Measurements from ENCODE around the gene NTMT2. TPM values are rescaled to one million over a fixed set of nuclear protein-coding genes. Genes with fewer than 3 reads are reported as not detected.

NTMT2 gene
- total and polyA plus RNA-seq, 2 donors: not detected

DNA sequence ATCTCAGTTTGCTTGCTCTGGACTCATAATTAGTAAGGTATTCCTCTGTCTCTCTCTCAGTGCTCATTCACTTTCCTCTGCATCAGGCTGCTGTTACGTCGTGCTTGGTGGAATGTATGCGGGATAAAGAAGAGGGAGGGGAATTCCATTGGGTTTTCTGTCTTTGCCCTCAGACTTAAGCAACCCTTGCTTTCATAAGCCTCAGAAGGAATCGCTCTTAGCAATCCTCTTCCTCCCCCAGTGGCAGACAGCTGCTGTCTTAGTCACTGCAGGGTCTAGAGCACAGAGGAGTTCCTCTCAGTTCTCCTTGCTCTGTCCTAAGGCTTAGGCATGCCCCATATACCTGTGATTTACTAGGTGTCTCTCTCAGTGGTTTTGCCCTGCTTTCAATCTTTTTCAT, 19.1 kb upstream of the NTMT2 start:
- H3K4me1 ChIP-seq (ENCODE audit: control insufficient read depth in 2 of 2, insufficient read depth in 2 of 2, low read length in 2 of 2): no peaks in the 10 kb centered on the region
- no peak overlapping the region for H3K4me3 ChIP-seq (ENCODE audit: low read length in 2 of 2)
- no peaks in the 10 kb centered on the region for H3K27me3 ChIP-seq (ENCODE audit: control insufficient read depth in 2 of 2, insufficient read depth in 1 of 2, low read length in 1 of 2)
- H3K36me3 ChIP-seq (ENCODE audit: control insufficient read depth in 2 of 2, insufficient read depth in 2 of 2, low read length in 1 of 2): no peaks in the 10 kb centered on the region
- no peak overlapping the region for H3K27ac ChIP-seq (ENCODE audit: low read depth in 1 of 2, low read length in 1 of 2)
- DNase-seq (ENCODE audit: low read depth in 6 of 9, low spot score in 9 of 9): no peak
- no peaks in the 10 kb centered on the region for H3K9me3 ChIP-seq (ENCODE audit: control insufficient read depth in 2 of 2, insufficient read depth in 1 of 2, low read length in 1 of 2)
- WGBS: 68% methylated on average over 4 of the region's 4 CpGs

DNA sequence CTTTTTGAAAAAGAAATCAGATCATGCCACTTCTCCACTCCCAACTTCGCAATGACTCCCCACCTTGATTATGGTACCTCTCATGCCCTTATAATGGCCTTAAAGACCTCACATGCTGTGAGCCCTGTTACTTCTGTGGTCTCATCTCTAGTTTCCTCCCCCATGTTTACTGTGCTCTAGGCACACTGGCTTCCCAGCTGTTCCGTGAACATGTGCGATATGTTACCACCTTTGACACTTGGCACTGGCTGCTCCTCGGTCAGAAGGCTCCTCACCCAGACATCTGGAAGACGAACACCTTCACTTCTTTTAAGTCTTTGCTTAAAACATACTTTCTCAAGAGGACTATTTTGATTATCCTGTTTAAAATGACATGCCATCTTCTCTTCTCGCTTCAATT, 14.3 kb upstream of the NTMT2 start:
- Histone ChIP-seq H3K4me3 (ENCODE audit: low read length in 2 of 2) (no peak overlapping the region), H3K9me3 (ENCODE audit: control insufficient read depth in 2 of 2, insufficient read depth in 1 of 2, low read length in 1 of 2) (no peaks in the 10 kb centered on the region), H3K4me1 (ENCODE audit: control insufficient read depth in 2 of 2, insufficient read depth in 2 of 2, low read length in 2 of 2) (no peaks in the 10 kb centered on the region), H3K27ac (ENCODE audit: low read depth in 1 of 2, low read length in 1 of 2) (no peak overlapping the region), H3K27me3 (ENCODE audit: control insufficient read depth in 2 of 2, insufficient read depth in 1 of 2, low read length in 1 of 2) (no peaks in the 10 kb centered on the region), H3K36me3 (ENCODE audit: control insufficient read depth in 2 of 2, insufficient read depth in 2 of 2, low read length in 1 of 2) (no peaks in the 10 kb centered on the region)
- no peak for DNase-seq (ENCODE audit: low read depth in 6 of 9, low spot score in 9 of 9)
- 96% methylated on average over 6 of the region's 6 CpGs for WGBS

DNA sequence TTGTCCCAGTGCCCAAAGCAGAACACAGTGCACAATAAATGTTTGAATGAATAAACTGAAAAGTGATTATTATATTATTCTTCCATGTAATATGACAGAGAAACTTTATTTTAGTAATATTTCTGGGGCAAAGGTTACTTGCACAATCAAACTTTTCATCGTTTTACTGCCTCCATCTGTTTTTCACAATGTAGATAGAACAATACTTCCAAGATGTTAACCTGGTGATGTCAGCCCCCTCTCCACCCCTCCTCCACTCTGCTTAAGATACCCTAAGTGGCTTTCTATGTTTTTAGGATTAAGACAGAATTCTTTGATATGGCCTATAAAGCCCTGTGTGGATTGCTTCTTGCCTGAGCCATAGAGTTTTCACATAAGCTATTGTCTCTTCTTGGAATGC, 13.8 kb upstream of the NTMT2 start:
- Histone ChIP-seq H3K4me3 (ENCODE audit: low read length in 2 of 2) (no peak overlapping the region), H3K27ac (ENCODE audit: low read depth in 1 of 2, low read length in 1 of 2) (no peak overlapping the region), H3K9me3 (ENCODE audit: control insufficient read depth in 2 of 2, insufficient read depth in 1 of 2, low read length in 1 of 2) (no peaks in the 10 kb centered on the region), H3K4me1 (ENCODE audit: control insufficient read depth in 2 of 2, insufficient read depth in 2 of 2, low read length in 2 of 2) (no peaks in the 10 kb centered on the region), H3K36me3 (ENCODE audit: control insufficient read depth in 2 of 2, insufficient read depth in 2 of 2, low read length in 1 of 2) (no peaks in the 10 kb centered on the region), H3K27me3 (ENCODE audit: control insufficient read depth in 2 of 2, insufficient read depth in 1 of 2, low read length in 1 of 2) (no peaks in the 10 kb centered on the region)
- 92% methylated on average over 1 of the region's 1 CpG for WGBS
- DNase-seq (ENCODE audit: low read depth in 6 of 9, low spot score in 9 of 9): no peak

DNA sequence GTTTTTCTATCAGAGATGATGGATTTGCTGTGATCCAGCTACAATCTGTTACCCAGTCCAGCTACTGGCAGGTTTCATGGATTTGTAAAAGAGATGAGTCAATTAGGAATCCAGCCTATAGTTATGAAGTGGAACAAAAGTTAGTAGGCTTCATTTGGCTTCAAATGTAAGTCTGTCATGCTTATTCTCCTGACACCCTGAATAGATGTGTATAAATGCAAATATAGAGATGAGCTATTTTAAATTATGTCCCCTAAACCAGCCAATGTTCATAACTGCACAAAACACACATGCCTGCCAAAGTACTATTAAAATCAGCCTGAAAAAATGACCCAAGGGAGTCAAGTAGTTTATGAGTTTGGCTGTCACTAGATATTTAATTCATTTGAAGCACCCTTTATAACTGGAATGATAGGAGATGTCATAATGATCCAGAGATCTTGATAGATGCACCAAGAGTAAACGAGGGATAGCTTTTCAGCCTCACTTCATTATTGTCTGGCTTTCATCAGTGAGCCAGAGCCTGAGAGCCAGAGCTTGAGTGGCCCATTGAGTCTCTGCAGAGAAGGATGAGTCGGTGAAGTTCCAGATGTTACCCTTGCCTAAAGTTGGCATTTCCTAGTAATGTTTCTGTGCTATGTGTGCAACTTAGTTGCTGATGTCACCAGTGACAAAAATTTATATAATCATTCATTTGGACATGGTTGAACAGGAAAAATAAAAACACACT, 11.8 kb upstream of the NTMT2 start:
- H3K36me3 ChIP-seq (ENCODE audit: control insufficient read depth in 2 of 2, insufficient read depth in 2 of 2, low read length in 1 of 2): no peaks in the 10 kb centered on the region
- H3K4me1 ChIP-seq (ENCODE audit: control insufficient read depth in 2 of 2, insufficient read depth in 2 of 2, low read length in 2 of 2): no peaks in the 10 kb centered on the region
- H3K27ac ChIP-seq (ENCODE audit: low read depth in 1 of 2, low read length in 1 of 2): no peak overlapping the region
- WGBS: 83% methylated on average over 2 of the region's 2 CpGs
- H3K27me3 ChIP-seq (ENCODE audit: control insufficient read depth in 2 of 2, insufficient read depth in 1 of 2, low read length in 1 of 2): no peaks in the 10 kb centered on the region
- H3K4me3 ChIP-seq (ENCODE audit: low read length in 2 of 2): no peak overlapping the region
- no peak for DNase-seq (ENCODE audit: low read depth in 6 of 9, low spot score in 9 of 9)
- H3K9me3 ChIP-seq (ENCODE audit: control insufficient read depth in 2 of 2, insufficient read depth in 1 of 2, low read length in 1 of 2): no peaks in the 10 kb centered on the region

DNA sequence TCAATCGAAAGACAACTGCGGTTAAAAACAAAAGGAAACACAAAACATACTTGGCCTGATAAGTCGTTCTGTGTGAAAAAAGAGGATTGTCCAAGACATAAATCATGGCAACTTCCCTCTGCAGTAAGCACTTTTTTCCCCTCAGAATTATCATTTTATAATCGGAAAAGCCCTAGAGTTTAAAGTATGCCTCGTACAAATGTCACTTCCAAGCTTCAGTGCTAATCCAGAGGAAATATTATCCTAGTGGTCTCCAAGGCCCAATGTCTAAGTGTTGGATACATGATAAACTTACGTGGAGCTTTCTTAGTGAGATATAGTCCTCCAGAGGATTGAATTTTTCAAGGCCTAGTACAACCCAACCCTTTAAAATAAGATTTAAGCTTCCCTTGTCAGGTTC, 11.2 kb upstream of the NTMT2 start:
- no peaks in the 10 kb centered on the region for H3K4me1 ChIP-seq (ENCODE audit: control insufficient read depth in 2 of 2, insufficient read depth in 2 of 2, low read length in 2 of 2)
- DNase-seq (ENCODE audit: low read depth in 6 of 9, low spot score in 9 of 9): no peak
- no peak overlapping the region for H3K4me3 ChIP-seq (ENCODE audit: low read length in 2 of 2)
- no peaks in the 10 kb centered on the region for H3K27me3 ChIP-seq (ENCODE audit: control insufficient read depth in 2 of 2, insufficient read depth in 1 of 2, low read length in 1 of 2)
- WGBS: 74% methylated on average over 6 of the region's 6 CpGs
- no peak overlapping the region for H3K27ac ChIP-seq (ENCODE audit: low read depth in 1 of 2, low read length in 1 of 2)
- H3K36me3 ChIP-seq (ENCODE audit: control insufficient read depth in 2 of 2, insufficient read depth in 2 of 2, low read length in 1 of 2): no peaks in the 10 kb centered on the region
- no peaks in the 10 kb centered on the region for H3K9me3 ChIP-seq (ENCODE audit: control insufficient read depth in 2 of 2, insufficient read depth in 1 of 2, low read length in 1 of 2)

DNA sequence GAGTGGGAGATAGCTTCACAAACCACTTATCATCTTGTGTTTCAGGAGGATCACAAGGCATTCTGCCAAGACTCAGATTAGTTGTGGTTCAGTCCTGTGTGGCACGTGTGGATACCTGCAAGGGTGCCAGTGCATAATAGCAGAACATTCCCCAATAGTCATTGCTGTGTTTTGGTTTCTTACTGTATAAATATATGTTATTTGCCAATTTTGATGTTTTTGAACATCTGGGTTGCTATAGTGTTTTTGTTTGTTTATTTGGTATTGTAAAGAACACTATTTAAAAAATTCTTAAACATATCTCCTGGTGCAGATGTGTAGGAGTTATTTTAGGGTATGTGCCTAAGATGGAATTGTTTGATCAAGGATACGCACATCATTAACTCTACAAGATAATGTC, 5.4 kb upstream of the NTMT2 start:
- H3K27me3 ChIP-seq (ENCODE audit: control insufficient read depth in 2 of 2, insufficient read depth in 1 of 2, low read length in 1 of 2): no peaks in the 10 kb centered on the region

DNA sequence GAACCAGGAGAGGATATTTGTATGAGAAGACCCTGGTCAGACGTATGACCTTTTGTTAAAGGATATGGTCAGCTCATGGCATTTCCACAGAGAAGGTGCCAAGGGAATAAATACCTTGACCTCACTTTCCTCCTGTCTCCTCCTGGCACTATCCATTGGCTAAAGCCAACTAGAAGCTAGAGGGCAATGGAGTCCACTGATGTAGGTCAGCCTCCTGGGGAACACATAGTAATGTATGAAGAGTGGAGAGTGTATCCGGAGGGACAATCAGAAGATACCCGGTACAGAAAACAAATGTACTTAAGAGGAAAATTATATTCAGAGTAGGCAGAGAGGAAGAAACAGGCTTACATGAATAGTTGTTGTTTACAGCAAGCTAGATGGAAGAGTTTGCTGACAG, 698 bp upstream of the NTMT2 start:
- WGBS: 94% methylated on average over 3 of the region's 3 CpGs
- Histone ChIP-seq H3K36me3 (ENCODE audit: control insufficient read depth in 2 of 2, insufficient read depth in 2 of 2, low read length in 1 of 2) (no peaks in the 10 kb centered on the region), H3K4me1 (ENCODE audit: control insufficient read depth in 2 of 2, insufficient read depth in 2 of 2, low read length in 2 of 2) (peaks cover 2 to 6% of the 10 kb centered on the region in 2 donors), H3K9me3 (ENCODE audit: control insufficient read depth in 2 of 2, insufficient read depth in 1 of 2, low read length in 1 of 2) (no peaks in the 10 kb centered on the region), H3K27ac (ENCODE audit: low read depth in 1 of 2, low read length in 1 of 2) (no peak overlapping the region), H3K4me3 (ENCODE audit: low read length in 2 of 2) (no peak overlapping the region), H3K27me3 (ENCODE audit: control insufficient read depth in 2 of 2, insufficient read depth in 1 of 2, low read length in 1 of 2) (no peaks in the 10 kb centered on the region)
- DNase-seq (ENCODE audit: low read depth in 6 of 9, low spot score in 9 of 9): no peak

More for the DNA sequence above, 5.4 kb upstream of the NTMT2 start:
- Histone ChIP-seq H3K27ac (ENCODE audit: low read depth in 1 of 2, low read length in 1 of 2) (no peak overlapping the region), H3K4me3 (ENCODE audit: low read length in 2 of 2) (no peak overlapping the region), H3K36me3 (ENCODE audit: control insufficient read depth in 2 of 2, insufficient read depth in 2 of 2, low read length in 1 of 2) (no peaks in the 10 kb centered on the region), H3K9me3 (ENCODE audit: control insufficient read depth in 2 of 2, insufficient read depth in 1 of 2, low read length in 1 of 2) (no peaks in the 10 kb centered on the region), H3K4me1 (ENCODE audit: control insufficient read depth in 2 of 2, insufficient read depth in 2 of 2, low read length in 2 of 2) (no peaks in the 10 kb centered on the region)
- no peak for DNase-seq (ENCODE audit: low read depth in 6 of 9, low spot score in 9 of 9)
- WGBS: 92% methylated on average over 2 of the region's 2 CpGs

DNA sequence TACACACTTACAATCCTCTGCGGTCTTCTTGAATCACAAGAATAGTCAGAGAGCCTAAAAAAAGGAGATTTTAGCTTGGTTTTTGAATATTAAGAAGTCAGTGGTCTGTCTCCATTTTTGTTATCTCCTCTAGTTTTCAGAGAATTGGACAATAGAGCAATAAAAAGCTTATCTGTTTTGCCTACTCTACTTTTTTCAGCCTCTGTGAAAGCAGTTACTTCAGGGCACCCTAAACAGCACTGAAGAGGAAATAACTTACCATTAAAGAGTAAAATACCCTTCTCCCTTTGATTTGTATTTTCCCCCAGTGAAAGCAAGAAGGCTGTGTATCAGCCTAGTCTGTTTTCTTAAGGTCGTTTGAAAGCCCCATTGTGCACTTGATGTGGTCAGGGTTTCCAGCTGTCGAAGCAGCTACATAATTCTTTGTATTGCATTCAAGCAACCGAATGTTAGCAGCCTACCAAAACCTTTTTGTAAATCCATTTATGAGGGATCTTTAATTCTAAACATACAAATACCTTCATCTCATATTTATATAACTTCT, 1.0 kb downstream of the NTMT2 start:
- H3K9me3 ChIP-seq (ENCODE audit: control insufficient read depth in 2 of 2, insufficient read depth in 1 of 2, low read length in 1 of 2): no peaks in the 10 kb centered on the region
- peaks cover 2 to 6% of the 10 kb centered on the region in 2 donors for H3K4me1 ChIP-seq (ENCODE audit: control insufficient read depth in 2 of 2, insufficient read depth in 2 of 2, low read length in 2 of 2)
- no peak overlapping the region for H3K4me3 ChIP-seq (ENCODE audit: low read length in 2 of 2)
- DNase-seq (ENCODE audit: low read depth in 6 of 9, low spot score in 9 of 9): peak; percentile 19 to 87 (median 55)
- WGBS: 24% methylated on average over 4 of the region's 4 CpGs
- no peak overlapping the region for H3K27ac ChIP-seq (ENCODE audit: low read depth in 1 of 2, low read length in 1 of 2)
- H3K27me3 ChIP-seq (ENCODE audit: control insufficient read depth in 2 of 2, insufficient read depth in 1 of 2, low read length in 1 of 2): no peaks in the 10 kb centered on the region
- no peaks in the 10 kb centered on the region for H3K36me3 ChIP-seq (ENCODE audit: control insufficient read depth in 2 of 2, insufficient read depth in 2 of 2, low read length in 1 of 2)

DNA sequence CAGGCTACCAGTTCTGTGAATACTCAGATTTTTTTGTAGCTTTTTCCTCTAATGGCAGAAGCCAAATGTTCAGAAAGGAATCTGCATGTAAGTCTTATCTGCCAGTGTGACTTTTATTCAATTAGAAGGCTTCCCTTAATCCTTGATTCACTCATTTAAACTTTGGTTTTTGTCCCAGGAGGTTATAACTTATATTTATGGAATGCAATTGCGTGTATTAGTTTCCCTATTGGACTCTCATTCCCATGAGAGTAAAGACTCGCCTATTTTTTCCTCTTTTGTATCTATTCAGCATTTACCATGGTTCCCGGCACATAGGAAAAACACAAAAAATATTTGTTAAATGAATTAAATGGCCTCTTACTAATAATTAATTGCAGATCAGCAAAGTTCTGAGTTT, 3.5 kb downstream of the NTMT2 start:
- Histone ChIP-seq H3K27ac (ENCODE audit: low read depth in 1 of 2, low read length in 1 of 2) (no peak overlapping the region), H3K27me3 (ENCODE audit: control insufficient read depth in 2 of 2, insufficient read depth in 1 of 2, low read length in 1 of 2) (no peaks in the 10 kb centered on the region), H3K9me3 (ENCODE audit: control insufficient read depth in 2 of 2, insufficient read depth in 1 of 2, low read length in 1 of 2) (no peaks in the 10 kb centered on the region), H3K4me1 (ENCODE audit: control insufficient read depth in 2 of 2, insufficient read depth in 2 of 2, low read length in 2 of 2) (peaks cover 2 to 6% of the 10 kb centered on the region in 2 donors), H3K36me3 (ENCODE audit: control insufficient read depth in 2 of 2, insufficient read depth in 2 of 2, low read length in 1 of 2) (no peaks in the 10 kb centered on the region), H3K4me3 (ENCODE audit: low read length in 2 of 2) (no peak overlapping the region)
- no peak for DNase-seq (ENCODE audit: low read depth in 6 of 9, low spot score in 9 of 9)
- WGBS: 80% methylated on average over 3 of the region's 3 CpGs

All from thymus (tissue), 11 donors.